IPS-11a (cell line): ENCODE data around the gene HOXA4.

Experiments used
- H3K4me3 ChIP-seq: one replicate; pipeline ENCODE4 v1.5.1; 2013; ENCODE audit warnings: low read depth, low read length, control low read depth

The HOXA4 gene

GRCh38 chr7:27095050-27095896 is 35.3 kb downstream of the HOXA4 start:
- peak overlapping the region; percentile 8 for H3K4me3 ChIP-seq

- H3K4me3 ChIP-seq: no peak overlapping the region
Observed at GRCh38 chr7:27094304-27095049, 36.1 kb downstream of the HOXA4 start.

- no peak overlapping the region for H3K4me3 ChIP-seq
Observed at GRCh38 chr7:27093184-27093895, 37.2 kb downstream of the HOXA4 start.

- H3K4me3 ChIP-seq: no peak overlapping the region
Observed at GRCh38 chr7:27092819-27093110, 37.8 kb downstream of the HOXA4 start.

GRCh38 chr7:27091941-27092818 is 38.4 kb downstream of the HOXA4 start:
- no peak overlapping the region for H3K4me3 ChIP-seq

- no peak overlapping the region for H3K4me3 ChIP-seq
Observed at GRCh38 chr7:27091105-27091504, 39.5 kb downstream of the HOXA4 start.

GRCh38 chr7:27088002-27088922 is 42.3 kb downstream of the HOXA4 start:
- no peak overlapping the region for H3K4me3 ChIP-seq

- H3K4me3 ChIP-seq: no peak overlapping the region
Observed at GRCh38 chr7:27083646-27084045, 46.9 kb downstream of the HOXA4 start.

GRCh38 chr7:27082171-27082570 is 48.4 kb downstream of the HOXA4 start:
- H3K4me3 ChIP-seq: no peak overlapping the region

- no peak overlapping the region for H3K4me3 ChIP-seq
Observed at GRCh38 chr7:27080844-27081436, 49.6 kb downstream of the HOXA4 start.

- no peak overlapping the region for H3K4me3 ChIP-seq
Observed at GRCh38 chr7:27079234-27079975, 51.2 kb downstream of the HOXA4 start.

- H3K4me3 ChIP-seq: no peak overlapping the region
Observed at GRCh38 chr7:27078616-27079233, 51.8 kb downstream of the HOXA4 start.
